Measurements from ENCODE around the gene P2RY2.

P2RY2 gene

DNA sequence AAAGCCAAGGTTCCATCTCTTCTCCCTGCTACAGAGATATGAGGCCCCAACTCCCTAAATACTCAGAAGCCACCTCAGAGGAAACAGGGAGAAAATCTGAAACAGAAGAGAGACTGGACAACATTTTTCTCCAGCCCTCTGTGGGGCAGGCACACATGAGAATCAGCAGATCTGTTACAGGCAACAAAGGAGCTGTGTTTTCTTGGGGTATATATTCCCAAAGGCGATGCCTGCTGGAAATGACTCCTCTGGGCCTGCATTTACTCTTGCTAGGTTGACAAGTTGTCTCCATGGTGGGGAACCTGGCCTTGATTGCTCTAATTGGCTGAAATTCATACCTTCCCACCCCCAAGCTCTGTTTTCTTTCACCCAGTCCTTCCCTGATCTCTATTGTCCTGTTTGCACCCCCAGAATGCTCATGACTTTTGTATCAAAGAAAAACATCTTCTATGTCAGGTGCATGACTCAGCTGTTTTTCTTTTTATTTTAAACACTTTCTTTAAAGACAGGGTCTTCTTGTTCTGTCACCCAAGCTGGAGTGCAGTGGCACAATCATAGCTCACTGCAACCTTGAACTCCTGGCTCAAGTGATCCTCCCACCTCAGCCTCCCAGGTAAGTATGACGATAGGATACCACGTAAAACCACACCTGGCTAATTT is 30.6 kb downstream of the P2RY2 start:
- no peak for DNase-seq

DNA sequence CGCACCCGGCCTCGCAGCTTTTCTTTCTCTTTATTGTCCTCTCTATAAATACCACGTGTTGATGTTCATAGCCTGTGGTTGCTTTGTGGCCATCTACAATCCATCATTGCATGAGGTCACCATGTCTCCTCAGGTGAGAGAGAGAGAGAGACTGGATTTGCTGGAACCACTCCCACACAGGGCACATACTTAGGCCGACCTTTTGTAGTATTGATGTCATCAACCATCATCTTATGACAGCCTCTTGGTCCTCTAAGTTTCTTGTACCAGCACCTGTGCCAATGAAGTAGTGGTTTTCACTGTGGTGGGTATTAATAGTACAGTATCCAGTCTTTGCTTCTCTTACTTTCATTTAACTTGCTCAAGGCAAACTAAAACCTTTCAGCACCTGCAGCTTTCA is 31.2 kb downstream of the P2RY2 start:
- DNase-seq: no peak

GRCh38 chr11:73249853-73250783 is 32.0 kb downstream of the P2RY2 start:
- no peak for DNase-seq

GRCh38 chr11:73252577-73253191 is 34.6 kb downstream of the P2RY2 start:
- DNase-seq: no peak

GRCh38 chr11:73257342-73258103 is 39.4 kb downstream of the P2RY2 start:
- no peak for DNase-seq

- DNase-seq: peak; percentile 35
Measured at GRCh38 chr11:73258104-73259035, 40.3 kb downstream of the P2RY2 start.

DNA sequence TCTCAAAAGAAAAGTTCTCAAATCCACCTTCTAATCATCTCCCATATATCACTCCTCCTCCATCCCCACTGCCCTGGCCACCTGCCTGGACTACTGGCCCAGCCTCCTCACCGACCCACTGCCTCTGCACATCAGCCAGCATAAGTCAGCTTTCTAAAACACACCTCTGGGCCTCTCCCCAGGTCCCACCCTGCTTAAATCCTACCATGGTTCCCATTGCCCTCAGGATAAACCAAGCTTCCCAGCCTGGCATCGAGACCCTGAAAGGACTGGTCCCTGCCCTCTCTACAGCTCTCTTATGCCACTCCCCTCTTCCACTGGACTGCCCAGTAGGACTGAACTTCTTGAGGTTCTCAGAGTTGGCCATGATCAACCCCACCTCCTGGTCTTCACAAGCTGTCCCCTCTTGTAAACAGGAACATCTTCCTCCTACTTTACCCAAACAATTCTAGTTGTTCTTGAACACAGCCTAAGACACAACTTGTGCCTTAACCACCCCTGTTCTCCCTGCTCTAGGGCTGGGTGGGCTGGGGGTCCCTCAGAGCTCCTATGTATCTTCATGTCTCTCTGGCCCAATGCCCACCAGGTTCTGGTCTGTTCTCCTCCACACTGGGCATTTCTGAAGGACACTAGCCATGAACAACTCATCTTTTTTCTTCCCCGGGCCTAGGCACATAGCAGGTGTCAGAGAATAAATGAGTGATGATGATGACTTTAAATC is 41.5 kb downstream of the P2RY2 start:
- peak; percentile 10 for DNase-seq

GRCh38 chr11:73260127-73260457 is 42.0 kb downstream of the P2RY2 start:
- no peak for DNase-seq

GRCh38 chr11:73262851-73263495 is 44.9 kb downstream of the P2RY2 start:
- peak; percentile 36 for DNase-seq

GRCh38 chr11:73263640-73264039 is 45.6 kb downstream of the P2RY2 start:
- DNase-seq: peak; percentile 29

DNA sequence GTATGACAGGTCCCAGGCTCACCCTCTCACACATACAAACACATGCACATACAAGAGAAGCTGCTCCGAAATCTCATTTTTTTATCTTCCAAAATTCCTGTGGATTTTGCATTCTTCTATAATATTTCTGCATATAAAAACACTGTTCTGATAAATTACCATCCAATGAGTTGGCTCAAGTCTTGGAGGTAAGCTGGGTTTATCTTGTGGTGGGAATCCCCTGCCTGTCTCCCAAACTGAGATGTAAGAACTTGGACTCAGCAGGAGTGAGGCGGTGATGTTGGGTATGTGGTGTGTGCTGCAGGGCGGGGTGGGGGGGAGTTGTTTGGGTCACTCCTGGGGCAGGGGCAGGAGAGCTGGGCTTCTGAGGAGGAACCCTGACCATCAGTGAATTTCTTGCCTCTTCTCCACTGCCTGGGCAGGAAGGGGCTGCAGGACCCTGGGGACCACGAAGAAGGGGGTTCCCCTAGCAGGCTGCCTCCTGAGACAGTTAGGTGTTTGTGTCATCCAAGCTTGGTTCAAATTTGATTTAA is 47.3 kb downstream of the P2RY2 start:
- peak; percentile 23 for DNase-seq

DNA sequence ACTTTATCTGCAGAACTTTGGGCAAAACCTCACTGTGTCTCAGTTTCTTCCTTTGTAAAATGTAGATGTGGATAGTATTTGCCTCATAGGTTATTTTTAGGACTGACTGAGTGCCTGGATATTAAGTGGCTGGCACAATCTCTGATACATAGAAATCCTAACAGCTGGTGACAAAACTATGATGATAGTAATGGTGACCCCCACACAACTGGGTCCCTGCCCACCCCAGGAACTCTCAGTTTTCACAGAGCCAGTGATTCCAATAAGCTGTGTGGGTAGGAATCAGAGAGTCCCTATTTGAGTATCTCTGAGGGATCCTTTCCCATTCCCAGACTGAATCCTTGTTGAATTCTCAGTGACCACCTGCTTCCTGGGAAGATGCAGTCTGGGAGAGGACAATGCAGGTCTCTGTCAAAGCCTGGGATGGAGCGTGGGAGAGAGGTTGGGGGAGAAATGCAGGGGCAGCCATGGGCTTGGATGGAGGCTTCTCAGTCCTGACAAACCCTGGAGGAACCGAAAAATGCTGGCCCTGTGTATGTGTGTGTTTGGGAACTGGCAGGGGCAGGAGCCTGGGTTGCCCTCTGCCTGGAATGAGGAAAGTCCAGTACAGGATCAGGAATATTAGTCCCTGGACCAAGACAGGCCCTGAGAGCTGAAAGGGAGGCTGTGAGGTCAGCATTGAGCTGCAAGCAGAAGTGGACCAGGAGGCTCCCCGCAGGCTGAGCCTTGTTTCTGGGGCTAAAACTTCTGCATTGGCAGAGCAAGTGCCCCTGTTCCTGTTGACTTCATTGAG is 48.0 kb downstream of the P2RY2 start:
- DNase-seq: peak; percentile 38

DNA sequence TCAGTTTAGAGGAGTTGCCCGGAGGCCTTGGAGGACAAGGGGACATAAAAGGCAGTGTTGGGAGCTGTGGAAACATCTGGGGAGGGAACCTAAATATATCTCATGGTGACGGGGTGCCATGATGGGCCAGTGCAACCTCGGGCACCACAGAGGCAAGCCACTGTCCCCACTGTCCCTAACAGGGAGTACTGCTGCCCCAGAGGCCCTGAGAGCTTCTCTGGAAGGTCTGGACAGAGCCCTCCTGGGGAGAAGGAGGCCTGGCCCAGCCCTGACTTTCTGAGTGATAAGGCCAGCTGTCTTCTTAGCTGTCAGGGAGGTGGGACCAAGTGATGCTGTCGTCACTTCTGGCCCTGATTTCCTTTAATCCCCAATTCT is 48.6 kb downstream of the P2RY2 start:
- DNase-seq: peak; percentile 29

GRCh38 chr11:73267122-73267846 is 49.2 kb downstream of the P2RY2 start:
- peak; percentile 33 for DNase-seq

DNA sequence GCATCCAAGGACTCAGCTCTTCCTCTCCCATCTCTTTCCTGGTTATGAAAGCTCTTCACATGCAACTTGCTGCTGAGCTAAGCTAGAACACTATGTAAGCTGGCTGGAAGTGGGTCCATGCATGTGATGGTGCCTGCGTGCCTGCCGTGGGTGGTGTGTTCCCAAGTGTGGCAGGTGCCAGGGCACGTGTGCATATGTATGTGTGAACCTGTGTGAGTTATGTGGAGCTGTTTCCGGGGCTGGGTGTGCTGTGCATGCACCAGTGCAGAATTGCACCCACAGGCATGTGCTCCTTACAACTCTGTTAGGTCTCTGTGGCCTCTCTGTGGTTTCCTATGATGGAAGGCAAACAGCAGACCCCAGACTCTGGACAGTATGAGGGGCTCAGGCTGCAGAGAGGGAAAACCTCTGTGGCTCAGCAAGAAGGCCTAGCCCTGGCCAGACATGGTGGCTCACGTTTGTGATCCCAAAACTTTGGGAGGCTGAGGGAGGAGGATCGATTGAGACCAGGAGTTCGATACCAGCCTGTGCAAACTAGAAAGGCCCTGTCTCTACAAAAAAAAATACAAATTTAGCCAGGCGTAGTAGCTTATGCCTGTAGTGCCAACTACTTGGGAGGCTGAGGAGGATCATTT is 49.9 kb downstream of the P2RY2 start:
- peak; percentile 25 for DNase-seq

DNA sequence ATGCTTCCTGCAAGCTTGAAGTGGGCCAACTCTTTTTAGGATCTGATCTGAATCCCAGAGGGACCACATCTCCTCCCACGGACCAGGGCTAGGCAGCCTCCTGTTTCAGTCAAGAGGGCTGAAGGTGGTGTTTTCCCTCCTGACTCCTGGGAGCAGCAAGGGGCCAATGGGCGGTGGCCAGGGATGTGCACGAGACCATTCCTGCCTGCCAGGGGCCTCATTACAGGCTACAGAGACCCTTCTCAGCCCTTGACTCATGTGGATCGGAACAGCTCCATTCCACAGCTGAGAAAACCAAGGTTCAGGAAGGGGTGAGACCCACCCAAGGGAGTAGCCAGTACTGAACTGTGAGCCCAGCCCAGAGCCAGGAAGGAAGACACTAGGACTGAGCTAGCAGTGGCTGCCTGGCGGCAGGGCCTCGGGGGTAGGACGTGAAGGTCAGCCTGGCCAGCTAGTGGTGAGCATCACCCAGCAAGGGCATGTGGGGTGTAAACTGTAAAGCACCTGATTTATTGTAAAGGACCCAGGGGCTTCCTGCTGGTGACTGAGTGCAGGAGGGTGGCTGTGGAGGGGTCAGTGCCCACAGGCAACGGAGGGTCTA is 50.7 kb downstream of the P2RY2 start:
- DNase-seq: peak; percentile 40

GRCh38 chr11:73269459-73270015 is 51.5 kb downstream of the P2RY2 start:
- peak; percentile 42 for DNase-seq
